BLaER1 treated with 17β-estradiol and CSF1 and Interleukin-3, amounts not matched to agents 10 nM and 100 nM (cell line): Measurements from ENCODE around the gene CLEC2L.

Experiments used
- H3K27ac ChIP-seq, 11 experiments: shearing (Covaris generic); formaldehyde crosslinking; 2 replicates each; pipeline ENCODE4 v1.8.1; 2022
- H3K27me3 ChIP-seq, 11 experiments: shearing (Covaris generic); formaldehyde crosslinking; 2 replicates each; pipeline ENCODE4 v1.8.1; 2022
- H3K36me3 ChIP-seq, 11 experiments: shearing (Covaris generic); formaldehyde crosslinking; 2 replicates each; pipeline ENCODE4 v1.8.1; 2022
- H3K4me1 ChIP-seq, 10 experiments: shearing (Covaris generic); formaldehyde crosslinking; 2 replicates each; pipeline ENCODE4 v1.8.1; 2022
- H3K4me2 ChIP-seq, 11 experiments: shearing (Covaris generic); formaldehyde crosslinking; 2 replicates each; pipeline ENCODE4 v1.8.1; 2022
- H3K4me3 ChIP-seq, 10 experiments: shearing (Covaris generic); formaldehyde crosslinking; 2 replicates each; pipeline ENCODE4 v1.8.1; 2022
- H3K9ac ChIP-seq, 11 experiments: shearing (Covaris generic); formaldehyde crosslinking; 2 replicates each; pipeline ENCODE4 v1.8.1; 2022
- H3K9me3 ChIP-seq, 11 experiments: shearing (Covaris generic); formaldehyde crosslinking; replicated peaks in 1 of 11; 2 replicates each; pipeline ENCODE4 v1.8.1; 2022
- H4K20me1 ChIP-seq, 11 experiments: shearing (Covaris generic); formaldehyde crosslinking; 2 replicates each; pipeline ENCODE4 v1.8.1; 2022
- Cebpa-rat ChIP-seq, 11 experiments: shearing (Covaris generic); IDR thresholded peaks; 2 replicates each; pipeline ENCODE4 v1.8.1; 2022

CLEC2L gene

DNA sequence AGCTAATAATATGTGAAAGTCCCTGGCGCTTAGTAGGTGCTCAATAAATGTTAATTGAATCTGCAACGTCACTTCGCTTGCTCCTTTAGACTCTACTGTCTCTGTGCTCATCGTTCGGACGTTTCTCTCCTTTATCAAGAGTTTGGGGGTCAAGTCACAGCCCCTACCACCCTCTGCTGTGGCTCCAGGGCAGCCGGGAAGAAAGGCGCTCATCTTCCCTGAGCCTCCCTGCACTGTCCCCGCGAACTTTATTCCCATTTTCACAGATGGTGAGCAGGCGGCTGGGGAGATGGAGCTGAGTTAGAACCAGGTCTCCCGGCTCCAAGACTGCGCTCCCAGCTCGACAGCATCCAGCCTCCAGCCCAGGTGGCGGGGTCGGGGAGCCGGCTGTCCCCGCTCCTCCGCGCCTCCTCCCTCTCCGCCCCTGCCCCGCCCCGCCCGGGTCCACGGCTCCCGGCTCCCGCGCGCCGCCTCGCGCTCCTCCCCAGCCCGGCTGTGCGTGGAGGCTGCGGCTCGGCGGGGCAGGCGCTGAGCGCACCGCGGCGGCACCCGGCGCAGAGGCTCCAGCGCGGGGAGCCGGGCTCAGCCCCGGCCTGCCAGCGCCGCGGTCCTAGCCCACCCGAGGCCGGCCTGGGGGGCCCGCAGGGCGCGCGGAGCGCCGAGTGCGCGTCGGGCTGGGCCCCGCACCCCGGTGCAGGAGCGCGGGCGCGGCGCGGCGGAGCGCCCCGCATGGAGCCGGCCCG is at the start of gene CLEC2L:
Gene CLEC2L, plus strand, starts transcription at position 487 of the 743 bp plus-strand sequence. Its CDS starts 243 bp downstream, at position 730.
- peaks cover 7 to 15% (median 10%) of the 10 kb centered on the region in 10 experiments; a peak in 17 of 20 replicates for H3K4me1 ChIP-seq
- peak within 1 kb of the TSS in 2 of 11 experiments; percentile 37 to 40; a peak in 3 of 22 replicates for H3K4me2 ChIP-seq
- peaks cover 22 to 55% (median 46%) of the 10 kb centered on the region in 11 experiments for H3K27me3 ChIP-seq
- H3K36me3 ChIP-seq = no peaks in the 10 kb centered on the region
- no peak within 1 kb of the TSS for H3K27ac ChIP-seq
- no peaks in the 10 kb centered on the region for H4K20me1 ChIP-seq
- H3K9me3 ChIP-seq = peaks cover 12 to 29% (median 22%) of the 10 kb centered on the region in 11 experiments
- TF ChIP-seq Cebpa-rat (IDR thresholded peaks at IDR 0.05) = no peak
- no peak within 1 kb of the TSS for H3K9ac ChIP-seq
- H3K4me3 ChIP-seq = peak within 1 kb of the TSS in 2 of 10 experiments; percentile 7 to 28; a peak in 2 of 20 replicates

DNA sequence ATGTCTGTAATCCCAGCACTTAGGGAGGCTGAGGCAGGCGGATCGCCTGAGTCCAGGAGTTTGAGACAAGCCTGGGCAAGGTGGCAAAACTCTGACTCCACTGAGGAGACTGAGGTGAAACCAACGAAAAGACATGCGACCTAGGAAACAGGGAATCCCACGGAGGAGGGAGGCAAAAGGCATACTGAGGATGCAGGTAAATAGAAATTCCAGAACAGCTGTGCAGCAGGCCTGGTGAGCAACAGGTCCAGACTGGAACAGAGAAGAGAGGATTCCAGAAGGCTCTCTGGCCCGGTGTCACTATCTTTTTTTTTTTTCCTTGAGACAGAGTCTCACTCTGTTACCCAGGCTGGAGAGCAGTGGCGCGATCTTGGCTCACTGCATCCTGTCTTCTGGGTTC is 47.3 kb upstream of the CLEC2L start:
- no peaks in the 10 kb centered on the region for H4K20me1 ChIP-seq
- H3K27me3 ChIP-seq = peaks cover 0 to 5% (median 4%) of the 10 kb centered on the region in 11 experiments; a peak in 18 of 22 replicates
- no peak for TF ChIP-seq Cebpa-rat (IDR thresholded peaks at IDR 0.05)
- peaks cover 6 to 21% (median 15%) of the 10 kb centered on the region in 11 experiments for H3K9me3 ChIP-seq
- H3K4me2 ChIP-seq = no peak overlapping the region
- 0 out of 20 replicates have a peak, but pooled peaks cover 0 to 5% (median 0%) of the 10 kb centered on the region in 10 experiments for H3K4me1 ChIP-seq
- H3K36me3 ChIP-seq = no peaks in the 10 kb centered on the region
- H3K27ac ChIP-seq = no peak overlapping the region
- H3K4me3 ChIP-seq = no peak overlapping the region
- H3K9ac ChIP-seq = no peak overlapping the region

DNA sequence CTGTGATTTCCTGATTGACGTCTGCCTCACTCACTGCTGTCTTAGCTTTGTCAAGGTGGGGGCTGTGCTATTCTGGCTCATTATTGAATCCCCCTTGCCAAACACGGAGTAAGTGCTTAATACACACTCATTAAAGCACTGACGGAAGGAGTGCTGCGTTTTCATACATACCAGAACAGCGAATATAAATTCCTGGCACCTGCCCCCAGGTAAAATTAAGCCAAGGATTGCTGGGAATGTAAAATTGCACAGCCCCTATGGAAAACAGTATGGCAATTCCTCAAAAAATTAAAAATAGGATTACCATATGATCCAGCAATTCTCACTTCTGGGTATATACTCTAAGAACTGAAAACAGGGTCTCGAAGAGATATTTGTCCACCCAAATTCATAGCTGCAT is 46.6 kb upstream of the CLEC2L start:
- peaks cover 7 to 12% (median 12%) of the 10 kb centered on the region in 11 experiments for H3K27me3 ChIP-seq
- H3K4me3 ChIP-seq = no peak overlapping the region
- TF ChIP-seq Cebpa-rat (IDR thresholded peaks at IDR 0.05) = no peak
- H3K27ac ChIP-seq = no peak overlapping the region
- 0 out of 20 replicates have a peak, but pooled peaks cover 0 to 1% (median 0%) of the 10 kb centered on the region in 10 experiments for H3K4me1 ChIP-seq
- peaks cover 6 to 21% (median 15%) of the 10 kb centered on the region in 11 experiments for H3K9me3 ChIP-seq
- H3K4me2 ChIP-seq = no peak overlapping the region
- H3K9ac ChIP-seq = no peak overlapping the region
- H4K20me1 ChIP-seq = peaks cover 0 to 6% (median 0%) of the 10 kb centered on the region in 11 experiments; a peak in 2 of 22 replicates
- no peaks in the 10 kb centered on the region for H3K36me3 ChIP-seq

DNA sequence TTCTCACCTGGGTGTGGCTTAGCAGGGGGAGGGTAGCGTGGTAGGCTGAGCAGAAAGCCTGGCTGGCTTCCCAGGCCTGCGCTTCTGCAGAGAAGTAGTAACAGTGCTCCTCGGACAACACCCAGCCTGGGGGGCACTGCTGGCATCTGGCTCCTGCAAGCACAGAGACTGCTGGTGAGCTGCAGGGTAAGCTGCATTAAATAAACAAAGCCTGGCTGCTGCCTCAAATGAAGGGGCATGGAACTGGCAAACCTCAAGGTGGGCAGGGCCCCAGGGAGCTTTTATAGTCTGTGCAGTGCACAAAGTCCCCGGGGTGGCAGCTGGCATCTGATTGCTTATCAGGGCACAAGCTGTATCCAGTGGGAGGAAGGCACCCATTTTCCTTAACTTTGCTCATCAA is 43.9 kb upstream of the CLEC2L start:
- no peak for TF ChIP-seq Cebpa-rat (IDR thresholded peaks at IDR 0.05)
- Histone ChIP-seq H3K4me1 (peaks cover 9 to 15% (median 13%) of the 10 kb centered on the region in 10 experiments; a peak in 19 of 20 replicates), H3K9ac (no peak overlapping the region), H3K36me3 (no peaks in the 10 kb centered on the region), H3K9me3 (peaks cover 0 to 16% (median 3%) of the 10 kb centered on the region in 11 experiments; a peak in 9 of 22 replicates), H3K27ac (no peak overlapping the region), H4K20me1 (peaks cover 0 to 11% (median 0%) of the 10 kb centered on the region in 11 experiments; a peak in 3 of 22 replicates), H3K4me2 (no peak overlapping the region), H3K27me3 (peaks cover 34 to 39% (median 39%) of the 10 kb centered on the region in 11 experiments), H3K4me3 (no peak overlapping the region)

DNA sequence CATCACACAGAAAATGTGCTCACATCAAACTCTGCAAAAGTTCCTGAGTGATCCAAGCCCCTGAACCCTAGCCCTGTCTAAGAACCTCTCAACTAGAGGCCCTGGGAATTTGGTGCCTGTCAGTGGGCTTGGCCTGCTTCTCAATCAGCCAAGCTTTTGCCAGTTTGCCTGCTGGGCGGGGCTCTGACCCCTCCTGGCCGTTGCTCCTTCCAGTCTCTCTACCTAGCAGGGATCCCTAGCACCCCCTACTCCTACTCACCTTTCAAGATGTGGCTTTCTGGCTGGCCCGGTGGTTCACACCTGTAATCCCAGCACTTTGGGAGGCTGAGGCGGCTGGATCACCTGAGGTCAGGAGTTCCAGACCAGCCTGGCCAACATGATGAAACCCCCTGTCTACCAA is 42.1 kb upstream of the CLEC2L start:
- no peaks in the 10 kb centered on the region for H3K36me3 ChIP-seq
- H4K20me1 ChIP-seq = peaks cover 0 to 11% (median 0%) of the 10 kb centered on the region in 11 experiments; a peak in 3 of 22 replicates
- no peak for TF ChIP-seq Cebpa-rat (IDR thresholded peaks at IDR 0.05)
- no peak overlapping the region for H3K4me2 ChIP-seq
- peaks cover 36 to 54% (median 47%) of the 10 kb centered on the region in 11 experiments for H3K27me3 ChIP-seq
- H3K4me1 ChIP-seq = peaks cover 9 to 15% (median 14%) of the 10 kb centered on the region in 10 experiments
- no peak overlapping the region for H3K4me3 ChIP-seq
- H3K9me3 ChIP-seq = peaks cover 0 to 13% (median 0%) of the 10 kb centered on the region in 11 experiments; a peak in 5 of 22 replicates
- H3K27ac ChIP-seq = no peak overlapping the region
- no peak overlapping the region for H3K9ac ChIP-seq

DNA sequence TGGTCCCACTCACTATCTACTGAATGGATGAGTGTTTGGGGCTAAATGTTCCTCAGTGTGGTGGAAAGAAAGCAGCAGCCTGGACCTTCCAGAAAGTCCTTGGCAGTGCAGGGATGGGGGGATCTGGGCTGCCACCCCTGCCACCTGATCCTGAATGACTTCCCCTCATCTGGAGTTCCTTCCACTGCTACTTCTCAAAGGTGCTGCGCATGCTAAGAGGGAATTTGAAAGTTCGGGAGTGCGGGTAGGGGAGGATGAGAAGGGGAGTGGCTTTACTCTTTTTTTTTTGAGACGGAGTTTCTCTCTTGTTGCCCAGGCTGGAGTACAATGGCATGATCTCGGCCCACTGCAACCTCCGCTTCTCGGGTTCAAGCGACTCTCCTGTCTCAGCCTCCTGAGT is 41.4 kb upstream of the CLEC2L start:
- peaks cover 39 to 54% (median 47%) of the 10 kb centered on the region in 11 experiments for H3K27me3 ChIP-seq
- H3K4me2 ChIP-seq = no peak overlapping the region
- H3K4me1 ChIP-seq = peaks cover 9 to 23% (median 17%) of the 10 kb centered on the region in 10 experiments
- H4K20me1 ChIP-seq = peaks cover 0 to 11% (median 0%) of the 10 kb centered on the region in 11 experiments; a peak in 3 of 22 replicates
- H3K36me3 ChIP-seq = no peaks in the 10 kb centered on the region
- no peak overlapping the region for H3K27ac ChIP-seq
- no peak for TF ChIP-seq Cebpa-rat (IDR thresholded peaks at IDR 0.05)
- H3K9ac ChIP-seq = no peak overlapping the region
- H3K4me3 ChIP-seq = no peak overlapping the region
- H3K9me3 ChIP-seq = peaks cover 0 to 13% (median 0%) of the 10 kb centered on the region in 11 experiments; a peak in 5 of 22 replicates

DNA sequence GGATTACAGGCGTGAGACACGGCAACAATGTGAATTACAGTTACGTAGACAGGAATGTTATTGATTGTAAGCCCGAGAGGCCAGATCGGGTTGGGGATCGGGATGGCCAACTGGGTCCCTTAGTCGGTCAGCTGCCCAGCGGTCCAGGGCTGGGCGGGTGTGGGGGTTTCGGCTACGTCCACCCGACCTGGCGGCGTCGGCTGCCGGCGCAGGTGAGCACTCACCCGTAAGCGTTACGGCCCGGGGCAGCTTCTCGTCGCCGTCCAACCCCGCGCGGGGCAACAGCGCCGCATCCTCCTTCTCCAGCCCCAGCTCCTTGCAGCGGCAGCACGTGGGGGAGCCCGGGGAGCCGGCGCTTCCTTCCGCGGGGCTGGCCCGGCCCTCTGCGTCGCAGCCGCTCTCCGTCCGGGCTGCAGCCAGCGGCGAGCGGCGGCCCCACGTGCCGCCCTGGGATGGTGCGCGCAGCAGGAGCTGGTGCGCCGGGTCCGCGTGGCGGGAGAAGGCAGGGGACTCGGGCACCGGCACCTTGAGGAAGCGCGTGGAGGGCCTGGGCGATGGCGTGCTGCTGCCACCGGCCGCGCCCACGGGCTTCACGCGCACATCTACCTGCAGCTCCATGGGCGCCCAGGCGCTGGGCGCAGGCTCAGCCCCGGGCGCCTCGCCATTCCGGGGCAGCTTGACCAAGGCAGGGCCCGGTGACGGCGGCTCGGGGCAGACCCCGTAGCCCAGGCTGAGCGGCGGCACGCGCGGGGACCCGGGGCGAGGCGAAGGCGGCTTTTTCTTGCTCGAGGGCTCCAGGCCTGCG is 40.6 kb upstream of the CLEC2L start:
- Histone ChIP-seq H3K27ac (no peak overlapping the region), H3K4me3 (peak overlapping the region; percentile 49 to 69 (median 58)), H3K9me3 (peaks cover 0 to 13% (median 0%) of the 10 kb centered on the region in 11 experiments; a peak in 5 of 22 replicates), H3K4me1 (peaks cover 9 to 24% (median 18%) of the 10 kb centered on the region in 10 experiments), H3K27me3 (peaks cover 39 to 54% (median 47%) of the 10 kb centered on the region in 11 experiments), H3K9ac (peak overlapping the region in 6 of 11 experiments; percentile 1 to 30 (median 12); a peak in 3 of 22 replicates), H4K20me1 (peaks cover 0 to 11% (median 0%) of the 10 kb centered on the region in 11 experiments; a peak in 3 of 22 replicates), H3K36me3 (no peaks in the 10 kb centered on the region), H3K4me2 (peak overlapping the region; percentile 74 to 96 (median 88))
- TF ChIP-seq Cebpa-rat (IDR thresholded peaks at IDR 0.05) = no peak

DNA sequence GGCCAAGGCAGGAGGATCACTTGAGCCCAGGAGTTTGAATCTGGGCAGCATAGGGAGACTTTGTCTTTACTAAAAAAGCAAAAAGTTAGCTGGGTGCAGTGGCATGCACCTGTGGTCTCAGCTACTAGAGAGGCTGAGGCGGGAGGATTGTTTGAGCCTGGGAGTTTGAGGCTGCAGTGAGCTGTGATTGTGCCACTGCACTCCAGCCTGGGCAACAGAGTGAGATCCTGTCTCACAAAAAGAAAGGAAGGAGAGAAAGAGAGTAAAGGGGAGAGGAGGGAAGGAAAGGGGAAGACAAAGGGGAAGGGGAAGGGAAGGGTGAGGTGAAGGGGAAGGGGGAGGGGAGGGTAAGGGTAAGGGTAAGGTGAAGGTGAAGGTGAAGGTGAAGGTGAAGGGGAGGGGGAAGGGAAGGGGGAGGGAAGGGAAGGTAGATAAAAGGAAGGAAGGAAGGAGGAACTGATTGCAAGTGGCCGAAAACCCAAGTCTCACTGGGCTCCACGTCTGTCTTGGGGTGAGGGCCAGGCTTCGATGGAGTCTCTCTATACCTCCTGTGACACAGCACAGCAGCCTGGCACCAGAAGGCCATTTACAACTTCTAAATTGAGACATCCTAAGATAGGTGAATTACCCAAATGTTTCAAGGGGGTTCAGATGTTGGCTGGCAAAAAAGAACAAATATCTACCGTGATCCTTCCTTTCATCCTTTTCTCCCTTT is 36.0 kb upstream of the CLEC2L start:
- H3K4me3 ChIP-seq = no peak overlapping the region
- H3K9ac ChIP-seq = no peak overlapping the region
- peaks cover 5 to 22% (median 10%) of the 10 kb centered on the region in 11 experiments; a peak in 20 of 22 replicates for H3K9me3 ChIP-seq
- TF ChIP-seq Cebpa-rat (IDR thresholded peaks at IDR 0.05) = no peak
- no peaks in the 10 kb centered on the region for H3K36me3 ChIP-seq
- no peaks in the 10 kb centered on the region; a peak in 1 of 22 replicates for H4K20me1 ChIP-seq
- H3K4me2 ChIP-seq = peak overlapping the region in 5 of 11 experiments; percentile 0 to 54 (median 41); a peak in 6 of 22 replicates
- peaks cover 9 to 24% (median 18%) of the 10 kb centered on the region in 10 experiments for H3K4me1 ChIP-seq
- no peak overlapping the region for H3K27ac ChIP-seq
- peaks cover 26 to 37% (median 29%) of the 10 kb centered on the region in 11 experiments for H3K27me3 ChIP-seq
